GM21367 (cell line): Measurements from ENCODE around the gene PLCXD3.
"Not testable (repeated sequence)": the region's sequence is repeated elsewhere in the genome, so short reads cannot be mapped to it uniquely, and the experiment has no call there.

Source experiments
- ATAC-seq: cut with Tn5 transposase; IDR thresholded peaks from one replicate; pipeline ENCODE4 v1.9.1; 2021; ENCODE audit not compliant: unreplicated experiment

Gene PLCXD3

DNA sequence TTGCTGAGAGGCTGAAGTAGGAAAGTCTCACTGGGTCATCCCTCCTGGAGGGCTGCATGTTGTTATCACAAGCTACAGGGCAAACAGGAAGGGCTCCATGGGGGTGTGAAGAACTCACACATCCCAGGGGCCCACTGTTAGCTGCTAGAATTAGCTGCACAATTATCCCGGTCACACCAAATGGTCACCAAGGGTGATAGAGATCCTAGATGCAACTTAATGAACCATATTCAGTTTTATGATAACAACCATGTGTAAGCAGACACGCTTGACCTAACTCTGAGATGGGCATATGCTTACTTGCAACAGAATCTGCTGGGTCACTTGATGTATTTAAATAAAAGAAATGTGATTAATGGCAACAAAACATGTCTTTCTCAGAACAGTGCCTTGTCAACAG is 153.6 kb downstream of the PLCXD3 start:
- no peak for ATAC-seq

DNA sequence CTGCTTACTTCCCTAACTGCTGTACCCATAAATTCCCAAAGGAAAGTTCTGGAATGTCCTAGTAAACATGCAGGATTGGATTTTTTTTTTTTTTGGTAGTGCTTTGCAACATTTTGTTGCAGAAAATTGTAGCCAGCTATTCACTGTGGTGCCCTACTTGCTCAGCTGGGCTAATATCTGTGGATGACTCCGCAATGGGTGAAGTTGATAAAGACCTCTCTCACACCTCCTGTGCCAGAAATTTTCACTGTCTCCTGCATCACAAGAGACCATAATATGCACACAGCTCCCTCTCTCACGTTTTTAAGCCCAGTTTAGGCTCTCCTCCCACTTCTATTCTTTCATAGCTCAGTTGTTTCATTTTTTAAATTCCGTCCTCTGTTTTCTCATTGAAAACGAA is 160.6 kb downstream of the PLCXD3 start:
- no peak for ATAC-seq

- no peak for ATAC-seq
Measured at GRCh38 chr5:41347569-41347968, 162.8 kb downstream of the PLCXD3 start.

DNA sequence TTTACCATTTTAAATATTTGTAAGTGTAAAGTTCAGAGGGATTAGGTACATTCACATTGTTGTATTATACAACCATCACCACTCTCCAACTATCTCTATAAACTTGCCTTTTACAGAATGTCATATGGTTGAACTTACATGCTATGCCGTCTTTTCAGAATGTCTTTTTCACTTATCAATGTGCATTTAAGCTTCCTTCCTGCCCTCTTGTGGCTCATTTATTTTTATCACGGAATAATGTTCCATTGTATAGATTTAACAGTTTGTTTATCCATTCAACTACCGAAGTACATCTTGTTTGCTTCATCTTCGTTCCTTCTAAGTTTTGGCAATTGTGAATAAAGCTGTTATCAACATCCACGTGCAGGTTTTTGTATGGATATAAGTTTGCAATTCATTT is 163.8 kb downstream of the PLCXD3 start:
- ATAC-seq: no peak

DNA sequence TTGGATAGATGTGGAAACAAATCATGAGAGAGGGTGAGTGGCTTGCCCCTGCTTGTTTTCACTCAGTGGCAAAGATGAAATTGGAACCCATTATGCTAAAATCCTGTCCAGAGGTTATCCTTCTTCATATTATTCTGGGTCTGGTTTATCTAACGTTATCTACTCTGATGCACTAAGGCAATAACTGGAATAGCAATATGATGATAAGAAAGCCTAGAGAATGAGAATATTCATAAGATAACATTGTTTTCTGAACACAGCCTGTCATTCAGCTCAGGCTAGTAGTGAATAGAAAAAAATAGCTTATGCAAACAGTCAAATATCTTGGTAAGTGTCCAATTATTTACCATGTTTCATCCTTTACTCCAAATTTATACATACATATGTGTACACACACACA is 165.1 kb downstream of the PLCXD3 start:
- ATAC-seq: no peak

- no peak for ATAC-seq
Measured at GRCh38 chr5:41339339-41339738, 171.1 kb downstream of the PLCXD3 start.

- ATAC-seq: no peak
Measured at GRCh38 chr5:41338136-41338675, 172.2 kb downstream of the PLCXD3 start.

DNA sequence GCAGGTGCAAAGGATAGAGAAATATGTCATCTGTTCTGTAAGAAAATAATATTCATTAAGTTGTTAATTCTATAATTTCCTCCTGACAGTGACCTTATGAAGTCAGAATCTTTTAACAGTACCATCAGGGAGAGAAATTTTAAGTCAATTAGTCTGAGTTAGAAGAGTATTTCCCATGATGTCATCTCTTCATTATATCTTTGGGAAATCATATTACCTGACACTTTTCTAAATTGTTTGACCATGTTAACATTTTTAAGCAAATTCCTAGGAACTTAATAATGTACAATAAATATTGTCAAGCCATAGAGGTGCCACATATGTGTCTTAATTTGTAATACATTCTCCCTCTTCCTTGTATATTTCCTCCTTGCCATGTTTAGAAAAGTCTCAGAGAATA is 172.7 kb downstream of the PLCXD3 start:
- ATAC-seq: no peak

DNA sequence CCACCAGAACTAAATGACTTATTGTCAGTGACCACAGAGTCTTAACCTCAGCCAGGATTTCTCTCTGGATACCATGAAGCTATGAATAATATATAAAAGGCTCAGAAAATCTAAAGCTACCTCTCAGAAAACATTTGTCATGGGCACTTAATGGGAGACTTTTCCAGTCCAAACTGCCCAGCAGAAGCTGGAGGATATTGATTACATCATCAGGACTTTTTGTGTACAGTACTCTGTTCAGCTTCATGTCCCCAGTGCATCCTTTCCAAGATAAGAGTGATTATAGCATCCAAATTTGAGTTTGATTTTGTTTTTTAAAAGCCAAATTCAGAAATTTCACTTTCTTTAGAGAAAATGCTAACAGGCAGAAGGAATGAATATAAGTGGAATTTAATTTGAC is 173.2 kb downstream of the PLCXD3 start:
- no peak for ATAC-seq

DNA sequence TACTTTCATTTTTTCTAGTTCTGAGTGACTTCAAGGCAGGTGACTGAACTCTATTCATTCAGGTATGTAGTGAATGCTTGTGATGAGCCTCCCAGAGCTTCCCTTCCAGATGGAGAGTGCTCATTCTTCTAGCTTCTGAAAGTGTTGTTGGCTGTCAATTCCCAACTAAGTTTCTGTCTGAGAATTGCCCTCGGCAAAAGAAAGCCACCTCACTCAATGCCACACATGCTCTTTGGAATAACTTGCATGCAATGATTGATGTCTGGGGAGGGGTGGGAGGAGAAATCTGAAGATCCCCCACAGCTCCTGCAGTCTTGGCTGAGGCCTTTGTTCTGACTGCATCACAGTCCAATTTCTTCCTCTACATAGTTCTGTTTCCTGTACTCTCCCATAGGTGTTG is 173.9 kb downstream of the PLCXD3 start:
- ATAC-seq: no peak

GRCh38 chr5:41335596-41336181 is 174.7 kb downstream of the PLCXD3 start:
- ATAC-seq: no peak

DNA sequence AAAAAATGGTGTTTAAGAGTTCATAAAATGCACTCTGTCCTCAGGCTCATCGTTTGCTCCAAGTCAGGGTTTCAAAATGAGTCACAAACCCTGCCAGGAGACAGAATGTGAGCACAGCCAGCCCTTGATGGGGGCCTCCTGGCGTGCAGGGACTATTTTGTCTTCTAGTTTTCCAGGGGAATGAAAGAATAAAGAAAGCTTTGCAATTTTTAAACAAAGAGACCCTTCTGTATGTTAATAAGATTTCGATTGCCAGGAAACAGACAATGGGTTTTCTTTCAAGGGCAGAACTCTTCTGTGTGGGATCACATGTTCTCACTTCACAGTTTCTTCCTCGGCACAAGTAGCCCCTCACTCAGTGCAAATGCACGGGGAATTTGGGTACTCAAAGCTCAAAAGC is 175.6 kb downstream of the PLCXD3 start:
- ATAC-seq: peak; percentile 57

GRCh38 chr5:41334221-41334620 is 176.2 kb downstream of the PLCXD3 start:
- no peak for ATAC-seq

- no peak for ATAC-seq
Measured at GRCh38 chr5:41325074-41325473, 185.3 kb downstream of the PLCXD3 start.

DNA sequence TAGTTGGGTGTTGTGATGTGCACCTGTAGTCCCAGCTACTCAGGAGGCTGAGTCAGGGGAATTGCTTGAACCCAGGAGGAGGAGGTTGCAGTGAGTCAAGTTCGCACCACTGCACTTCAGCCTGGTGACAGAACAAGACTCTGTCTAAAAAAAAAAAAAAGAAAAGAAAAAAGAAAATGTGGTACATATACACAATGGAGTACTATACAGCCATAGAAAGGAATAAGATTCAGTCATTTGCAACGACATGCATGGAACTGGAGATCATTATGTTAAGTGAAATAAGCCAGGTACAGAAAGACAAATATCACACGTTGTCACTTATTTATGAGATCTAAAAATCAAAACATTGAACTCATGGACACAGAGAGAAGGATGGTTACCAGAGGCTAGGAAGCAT is 187.6 kb downstream of the PLCXD3 start:
- ATAC-seq: not testable (repeated sequence)

- ATAC-seq: no peak
Measured at GRCh38 chr5:41312478-41313060, 197.8 kb downstream of the PLCXD3 start.

- ATAC-seq: no peak
Measured at GRCh38 chr5:41312066-41312465, 198.3 kb downstream of the PLCXD3 start.

- no peak for ATAC-seq
Measured at GRCh38 chr5:41309275-41309674, 201.1 kb downstream of the PLCXD3 start.

- no peak for ATAC-seq
Measured at GRCh38 chr5:41306005-41306404, 204.4 kb downstream of the PLCXD3 start.

GRCh38 chr5:41305056-41305455 is 205.3 kb downstream of the PLCXD3 start:
- no peak for ATAC-seq

DNA sequence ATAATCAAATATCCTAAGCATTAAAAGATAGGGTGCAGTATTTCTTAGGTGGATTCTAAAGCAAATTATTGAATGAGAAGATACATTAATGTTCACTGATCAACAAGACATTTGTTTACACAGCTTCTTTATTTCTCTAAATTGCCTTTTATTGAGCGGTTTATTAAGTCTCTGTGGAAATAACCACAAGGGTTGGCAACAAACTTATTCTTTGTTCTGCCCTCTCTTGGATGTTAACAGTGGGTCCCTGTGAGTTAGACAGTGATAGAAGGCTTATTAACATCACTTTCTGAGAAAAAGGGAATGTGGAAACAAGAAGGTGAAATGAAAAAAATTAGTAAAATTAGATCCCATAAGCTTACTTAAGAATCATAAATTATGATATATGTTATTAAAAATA is 214.3 kb downstream of the PLCXD3 start:
- ATAC-seq: no peak

DNA sequence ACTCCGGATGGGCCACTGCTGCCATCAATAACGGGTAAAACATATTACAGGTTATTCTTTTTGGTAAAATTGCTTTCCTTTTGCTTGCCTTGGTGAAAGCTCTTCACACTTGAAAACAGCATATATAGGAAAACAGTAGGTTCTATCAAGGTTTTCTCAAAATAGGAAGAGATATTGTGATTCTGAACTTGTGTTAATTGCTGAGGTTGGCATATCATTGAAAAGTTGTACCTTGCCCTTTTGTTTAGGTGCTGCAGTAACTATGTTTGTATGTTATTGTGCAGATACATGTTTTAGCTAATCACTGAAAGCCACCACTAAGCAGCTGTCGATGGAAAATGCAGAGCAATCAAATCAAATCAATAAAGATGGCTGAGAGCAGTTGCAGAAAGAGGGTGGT is 219.1 kb downstream of the PLCXD3 start:
- ATAC-seq: no peak

DNA sequence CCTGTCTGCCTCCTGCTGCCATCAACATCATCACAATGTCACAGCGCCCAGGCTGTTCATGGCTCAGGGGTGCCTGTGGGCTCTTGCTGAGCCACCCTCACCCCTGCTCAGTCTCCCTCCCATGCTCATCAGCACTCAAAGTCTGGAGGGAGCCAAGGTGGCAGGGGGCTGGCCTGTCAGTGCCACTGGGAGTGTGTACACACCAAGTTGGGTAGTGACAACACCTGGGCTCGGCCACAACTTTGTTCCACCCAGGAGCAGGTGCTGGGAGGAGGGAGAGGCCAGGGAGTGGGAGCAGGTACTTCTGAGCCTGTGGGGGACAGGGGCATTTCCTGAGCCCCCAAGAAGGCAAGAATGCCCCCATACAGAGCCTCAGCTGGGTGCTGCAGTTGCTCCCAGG is 219.6 kb downstream of the PLCXD3 start:
- ATAC-seq: no peak
